ENCODE measurements around the gene ASPA. TPM values are rescaled to one million over a fixed set of nuclear protein-coding genes. Genes with fewer than 3 reads are reported as not detected.

ASPA gene
- total RNA-seq, 2 experiments from 2014 or later: not detected

DNA sequence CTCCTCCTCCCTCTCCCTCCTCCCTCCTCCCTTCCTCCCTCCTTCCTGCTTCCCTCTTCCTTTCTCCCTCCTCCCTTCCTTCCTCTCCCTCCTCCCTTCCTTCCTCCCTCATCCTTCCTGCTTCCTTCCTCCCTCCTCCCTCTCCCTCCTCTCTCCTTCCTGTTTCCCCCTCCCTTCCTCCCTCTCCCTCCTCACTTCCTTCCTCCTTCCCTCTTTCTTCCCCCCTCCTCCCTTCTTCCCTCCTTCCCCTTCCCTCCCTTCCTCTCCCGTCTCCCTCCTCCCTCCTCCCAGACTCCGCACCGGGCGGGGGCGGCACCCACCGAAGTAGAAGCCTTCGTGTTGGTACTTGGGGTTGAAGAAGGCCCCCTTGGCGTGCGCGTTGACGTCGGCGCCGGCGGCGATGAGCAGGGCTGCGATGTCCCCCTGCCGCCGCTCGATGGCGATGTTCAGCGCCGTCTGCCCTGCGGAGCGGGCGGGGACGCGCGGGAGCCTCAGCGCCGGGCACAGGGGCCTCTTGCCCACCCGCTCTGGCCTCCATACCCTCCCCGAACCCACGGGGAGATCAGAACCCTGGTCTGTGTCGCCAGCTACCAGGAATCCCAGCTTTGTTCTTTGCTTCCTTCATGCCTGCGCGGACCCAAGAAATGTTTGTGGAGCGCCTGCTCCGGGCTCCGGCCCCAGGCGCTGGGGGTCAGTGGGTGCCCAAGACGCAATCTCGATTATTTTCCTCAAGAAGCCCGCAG, 59.6 kb downstream of the ASPA start:
- no peaks in the 10 kb centered on the region for H3K36me3 Mint-ChIP-seq
- DNase-seq: peak; percentile 75
- no peak overlapping the region for H3K27ac Mint-ChIP-seq
- H3K4me1 Mint-ChIP-seq: no peaks in the 10 kb centered on the region
- no peaks in the 10 kb centered on the region for H3K9me3 Mint-ChIP-seq
- peak overlapping the region; percentile 59 for H3K4me3 Mint-ChIP-seq
- H3K27me3 Mint-ChIP-seq: peaks cover 12% of the 10 kb centered on the region

DNA sequence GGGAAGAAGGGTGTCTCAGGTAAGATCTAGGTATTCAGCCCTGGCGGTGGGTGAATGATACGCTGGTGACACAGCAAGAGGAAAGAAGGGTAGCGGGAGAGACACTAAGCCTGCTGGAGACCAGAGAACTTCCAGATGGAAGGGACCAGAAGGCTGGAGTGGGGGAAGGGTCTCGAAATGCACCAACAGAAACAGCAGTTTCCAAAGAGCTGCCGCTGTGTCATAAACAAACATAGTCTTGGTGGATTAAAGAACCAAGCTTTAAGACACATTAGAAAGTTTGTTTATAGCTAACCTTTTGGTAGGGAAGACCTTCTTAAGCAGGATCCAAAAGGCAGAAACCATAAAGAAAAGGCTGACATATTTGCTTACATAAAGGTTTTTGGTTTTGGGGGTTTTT, 60.9 kb downstream of the ASPA start:
- H3K9me3 Mint-ChIP-seq: no peaks in the 10 kb centered on the region
- H3K36me3 Mint-ChIP-seq: no peaks in the 10 kb centered on the region
- H3K27ac Mint-ChIP-seq: no peak overlapping the region
- no peaks in the 10 kb centered on the region for H3K4me1 Mint-ChIP-seq
- H3K27me3 Mint-ChIP-seq: peaks cover 12% of the 10 kb centered on the region
- no peak for DNase-seq
- no peak overlapping the region for H3K4me3 Mint-ChIP-seq

DNA sequence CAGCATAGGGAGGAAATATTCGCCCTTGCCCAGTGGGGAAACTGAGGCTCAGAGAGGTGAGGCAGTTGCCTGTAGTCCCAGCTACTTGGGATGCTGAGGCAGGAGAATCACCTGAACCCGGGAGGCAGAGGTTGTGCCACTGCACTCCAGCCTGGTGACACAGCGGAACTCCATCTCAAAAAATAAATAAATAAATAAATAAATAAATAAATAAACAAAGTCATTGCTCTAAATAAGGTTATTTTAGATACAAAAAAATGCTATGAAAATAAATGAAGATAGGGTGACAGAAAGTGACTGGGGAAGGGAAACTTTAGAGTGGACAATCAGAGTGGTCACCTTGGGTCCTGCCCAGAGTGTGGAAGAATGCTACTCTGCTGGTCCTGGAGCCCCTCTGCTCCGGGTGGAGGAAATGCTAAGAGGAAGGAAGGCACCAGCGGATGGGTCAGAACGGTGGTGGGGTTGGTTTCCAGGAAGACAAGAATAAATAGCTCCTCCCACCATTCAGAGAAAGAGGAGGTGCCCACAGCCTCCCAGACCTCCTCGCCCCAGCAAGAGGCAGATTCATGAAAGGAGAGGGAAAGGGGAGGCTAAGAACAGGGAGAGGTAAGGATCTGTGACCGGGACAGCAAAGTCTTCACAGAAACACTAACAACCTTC, 64.2 kb downstream of the ASPA start:
- no peak for DNase-seq

GRCh38 chr17:3542410-3543088, 66.8 kb downstream of the ASPA start:
- no peaks in the 10 kb centered on the region for H3K4me1 Mint-ChIP-seq
- H3K9me3 Mint-ChIP-seq: no peaks in the 10 kb centered on the region
- no peak overlapping the region for H3K27ac Mint-ChIP-seq
- DNase-seq: no peak
- H3K4me3 Mint-ChIP-seq: no peak overlapping the region
- peaks cover 11% of the 10 kb centered on the region for H3K27me3 Mint-ChIP-seq
- H3K36me3 Mint-ChIP-seq: no peaks in the 10 kb centered on the region

More for the DNA sequence above, 64.2 kb downstream of the ASPA start:
- H3K36me3 Mint-ChIP-seq: no peaks in the 10 kb centered on the region
- H3K27ac Mint-ChIP-seq: no peak overlapping the region
- H3K4me3 Mint-ChIP-seq: no peak overlapping the region
- no peaks in the 10 kb centered on the region for H3K9me3 Mint-ChIP-seq
- no peaks in the 10 kb centered on the region for H3K4me1 Mint-ChIP-seq
- peaks cover 19% of the 10 kb centered on the region for H3K27me3 Mint-ChIP-seq

GRCh38 chr17:3543453-3543852, 67.7 kb downstream of the ASPA start:
- no peaks in the 10 kb centered on the region for H3K36me3 Mint-ChIP-seq
- DNase-seq: no peak
- H3K27ac Mint-ChIP-seq: no peak overlapping the region
- H3K4me3 Mint-ChIP-seq: no peak overlapping the region
- H3K27me3 Mint-ChIP-seq: peaks cover 11% of the 10 kb centered on the region
- H3K9me3 Mint-ChIP-seq: no peaks in the 10 kb centered on the region
- no peaks in the 10 kb centered on the region for H3K4me1 Mint-ChIP-seq

DNA sequence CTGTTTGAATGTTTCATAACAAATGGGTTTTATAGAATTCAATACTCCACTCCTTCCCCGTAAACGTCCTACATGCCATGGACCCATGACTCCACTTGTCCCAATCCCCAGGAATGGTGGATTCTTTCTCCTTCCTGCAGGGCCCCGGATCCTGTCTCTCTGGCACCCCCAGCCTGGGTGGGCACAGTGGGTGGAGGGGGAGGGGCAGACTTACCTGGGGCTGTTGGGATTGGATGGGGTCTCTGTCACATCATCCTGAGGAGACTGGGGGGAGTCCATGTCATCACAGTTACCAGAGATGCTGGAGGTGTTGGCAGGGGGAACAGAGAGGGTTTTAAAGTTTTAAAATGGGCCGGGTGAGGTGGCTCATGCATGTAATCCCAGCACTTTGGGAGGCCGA, 68.6 kb downstream of the ASPA start:
- peaks cover 11% of the 10 kb centered on the region for H3K27me3 Mint-ChIP-seq
- no peak for DNase-seq
- H3K36me3 Mint-ChIP-seq: no peaks in the 10 kb centered on the region
- H3K4me1 Mint-ChIP-seq: no peaks in the 10 kb centered on the region
- H3K9me3 Mint-ChIP-seq: no peaks in the 10 kb centered on the region
- H3K4me3 Mint-ChIP-seq: no peak overlapping the region
- H3K27ac Mint-ChIP-seq: no peak overlapping the region

GRCh38 chr17:3545151-3545550, 69.4 kb downstream of the ASPA start:
- no peaks in the 10 kb centered on the region for H3K4me1 Mint-ChIP-seq
- DNase-seq: no peak
- H3K36me3 Mint-ChIP-seq: no peaks in the 10 kb centered on the region
- no peaks in the 10 kb centered on the region for H3K9me3 Mint-ChIP-seq
- H3K27ac Mint-ChIP-seq: no peak overlapping the region
- peaks cover 11% of the 10 kb centered on the region for H3K27me3 Mint-ChIP-seq
- no peak overlapping the region for H3K4me3 Mint-ChIP-seq

GRCh38 chr17:3546521-3546920, 70.7 kb downstream of the ASPA start:
- H3K27me3 Mint-ChIP-seq: peaks cover 11% of the 10 kb centered on the region
- no peaks in the 10 kb centered on the region for H3K4me1 Mint-ChIP-seq
- no peaks in the 10 kb centered on the region for H3K36me3 Mint-ChIP-seq
- no peak overlapping the region for H3K4me3 Mint-ChIP-seq
- DNase-seq: no peak
- no peak overlapping the region for H3K27ac Mint-ChIP-seq
- H3K9me3 Mint-ChIP-seq: no peaks in the 10 kb centered on the region

- no peak overlapping the region for H3K4me3 Mint-ChIP-seq
- H3K9me3 Mint-ChIP-seq: no peaks in the 10 kb centered on the region
- H3K4me1 Mint-ChIP-seq: no peaks in the 10 kb centered on the region
- H3K36me3 Mint-ChIP-seq: no peaks in the 10 kb centered on the region
- DNase-seq: no peak
- no peak overlapping the region for H3K27ac Mint-ChIP-seq
- peaks cover 11% of the 10 kb centered on the region for H3K27me3 Mint-ChIP-seq
Observed at GRCh38 chr17:3546997-3547396, 71.2 kb downstream of the ASPA start.

DNA sequence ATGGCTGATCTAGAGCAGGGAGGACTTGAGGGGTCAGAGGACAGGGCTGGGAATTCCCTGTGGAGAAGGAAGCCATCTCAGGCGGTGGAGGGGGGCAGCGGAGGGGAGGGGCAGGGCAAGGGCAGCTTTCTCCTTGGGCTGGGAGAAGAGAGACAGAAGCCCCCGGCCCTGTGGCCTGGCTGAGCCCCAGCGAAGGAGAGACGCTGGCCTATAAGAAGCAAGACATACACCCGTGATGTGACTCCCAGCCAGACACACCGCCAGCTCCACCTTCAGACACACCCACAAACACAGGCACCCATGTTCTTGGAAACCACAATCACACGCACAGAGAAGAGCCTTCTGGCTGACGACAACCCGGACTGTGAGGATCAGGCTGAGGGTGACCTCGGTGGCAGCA, 71.8 kb downstream of the ASPA start:
- no peaks in the 10 kb centered on the region for H3K36me3 Mint-ChIP-seq
- H3K27me3 Mint-ChIP-seq: peaks cover 11% of the 10 kb centered on the region
- no peaks in the 10 kb centered on the region for H3K4me1 Mint-ChIP-seq
- no peak overlapping the region for H3K27ac Mint-ChIP-seq
- no peak for DNase-seq
- no peaks in the 10 kb centered on the region for H3K9me3 Mint-ChIP-seq
- no peak overlapping the region for H3K4me3 Mint-ChIP-seq

DNA sequence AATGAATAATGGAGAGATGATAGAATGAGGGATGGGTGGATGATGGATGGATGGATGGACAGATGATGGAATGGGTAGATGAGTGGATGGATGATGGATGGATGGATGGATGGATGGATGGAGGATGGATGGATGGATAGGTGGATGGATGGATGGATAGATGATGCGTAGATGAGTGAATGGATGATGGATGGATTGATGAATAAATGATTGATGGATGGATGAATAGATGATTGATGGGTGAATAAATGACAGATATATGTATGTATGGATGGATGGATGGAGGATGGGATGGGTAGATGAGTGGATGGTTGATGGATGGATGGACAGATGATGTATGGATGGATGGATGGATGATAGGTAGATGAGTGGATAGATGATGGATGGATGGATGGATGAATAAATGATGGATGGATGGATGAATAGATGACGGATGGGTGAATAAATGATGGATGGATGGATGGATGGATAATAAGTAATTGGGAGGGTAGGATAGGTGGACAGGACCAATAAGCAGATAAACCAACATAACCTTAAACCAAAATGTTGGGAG, 73.9 kb downstream of the ASPA start:
- no peak for DNase-seq
- no peak overlapping the region for H3K4me3 Mint-ChIP-seq
- no peaks in the 10 kb centered on the region for H3K4me1 Mint-ChIP-seq
- H3K27ac Mint-ChIP-seq: no peak overlapping the region
- H3K27me3 Mint-ChIP-seq: peaks cover 5% of the 10 kb centered on the region
- H3K36me3 Mint-ChIP-seq: no peaks in the 10 kb centered on the region
- H3K9me3 Mint-ChIP-seq: no peaks in the 10 kb centered on the region

- Mint-ChIP-seq H3K4me3 (no peak overlapping the region), H3K36me3 (no peaks in the 10 kb centered on the region), H3K4me1 (no peaks in the 10 kb centered on the region), H3K27ac (no peak overlapping the region), H3K27me3 (peaks cover 5% of the 10 kb centered on the region), H3K9me3 (no peaks in the 10 kb centered on the region)
- DNase-seq: no peak
Observed at GRCh38 chr17:3551189-3551588, 75.4 kb downstream of the ASPA start.

DNA sequence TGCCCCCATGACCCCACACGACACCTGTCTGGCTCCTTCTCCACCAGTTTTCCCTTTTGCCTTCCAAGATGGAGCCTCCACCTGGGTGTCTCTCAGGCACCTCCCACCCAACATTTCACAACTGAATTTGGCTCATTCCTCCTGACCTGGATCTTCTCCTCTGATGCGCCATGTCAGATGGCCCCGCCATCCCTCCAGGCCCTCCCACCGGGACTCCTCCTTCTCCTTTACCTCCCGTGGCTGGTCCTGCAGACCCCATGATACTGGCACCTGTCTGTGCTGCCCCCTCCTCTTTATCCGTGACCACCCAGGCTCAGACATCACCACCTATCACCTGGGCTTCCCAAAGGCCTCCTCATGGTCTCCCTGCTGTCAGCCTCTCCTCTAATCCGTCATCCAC, 77.1 kb downstream of the ASPA start:
- no peak for DNase-seq
- no peak overlapping the region for H3K27ac Mint-ChIP-seq
- H3K4me3 Mint-ChIP-seq: no peak overlapping the region
- peaks cover 1% of the 10 kb centered on the region for H3K4me1 Mint-ChIP-seq
- H3K27me3 Mint-ChIP-seq: peaks cover 5% of the 10 kb centered on the region
- H3K9me3 Mint-ChIP-seq: no peaks in the 10 kb centered on the region
- H3K36me3 Mint-ChIP-seq: no peaks in the 10 kb centered on the region
